Measurements from ENCODE around the gene PSMB3. TPM values are rescaled to one million over a fixed set of nuclear protein-coding genes. Genes with fewer than 3 reads are reported as not detected.
"Not testable (repeated sequence)": the region's sequence is repeated elsewhere in the genome, so short reads cannot be mapped to it uniquely, and the experiment has no call there.

Gene PSMB3
- total RNA-seq, 1 donor from 2014 or later = 129 TPM

GRCh38 chr17:38749223-38750043, 3.1 kb upstream of the PSMB3 start:
- peak; percentile 61 for DNase-seq (ENCODE audit: low read depth)

- no peak for DNase-seq (ENCODE audit: low read depth)
Observed at GRCh38 chr17:38750044-38750311, 2.6 kb upstream of the PSMB3 start.

GRCh38 chr17:38750312-38751121, 2.0 kb upstream of the PSMB3 start:
- DNase-seq (ENCODE audit: low read depth) = peak; percentile 39

GRCh38 chr17:38751144-38751807, 1.3 kb upstream of the PSMB3 start:
- DNase-seq (ENCODE audit: low read depth) = peak; percentile 33

- peak; percentile 68 for DNase-seq (ENCODE audit: low read depth)
Observed at GRCh38 chr17:38751808-38752307, 683 bp upstream of the PSMB3 start.

- no peak for DNase-seq (ENCODE audit: low read depth)
Observed at GRCh38 chr17:38753071-38753506, 548 bp downstream of the PSMB3 start.

GRCh38 chr17:38761612-38762011, 9.1 kb downstream of the PSMB3 start:
- peak; percentile 21 for DNase-seq (ENCODE audit: low read depth)

GRCh38 chr17:38762231-38762630, 9.7 kb downstream of the PSMB3 start:
- no peak for DNase-seq (ENCODE audit: low read depth)

GRCh38 chr17:38766341-38766740, 13.8 kb downstream of the PSMB3 start:
- DNase-seq (ENCODE audit: low read depth) = no peak

GRCh38 chr17:38768417-38768816, 15.9 kb downstream of the PSMB3 start:
- no peak for DNase-seq (ENCODE audit: low read depth)

GRCh38 chr17:38773258-38773657, 20.7 kb downstream of the PSMB3 start:
- DNase-seq (ENCODE audit: low read depth) = no peak

- no peak for DNase-seq (ENCODE audit: low read depth)
Observed at GRCh38 chr17:38777641-38778250, 25.2 kb downstream of the PSMB3 start.

- DNase-seq (ENCODE audit: low read depth) = no peak
Observed at GRCh38 chr17:38779965-38780752, 27.6 kb downstream of the PSMB3 start.

- DNase-seq (ENCODE audit: low read depth) = no peak
Observed at GRCh38 chr17:38783227-38783626, 30.7 kb downstream of the PSMB3 start.

- DNase-seq (ENCODE audit: low read depth) = no peak
Observed at GRCh38 chr17:38786372-38786771, 33.8 kb downstream of the PSMB3 start.

GRCh38 chr17:38787999-38788398, 35.5 kb downstream of the PSMB3 start:
- not testable (repeated sequence) for DNase-seq (ENCODE audit: low read depth)

GRCh38 chr17:38789185-38789584, 36.6 kb downstream of the PSMB3 start:
- DNase-seq (ENCODE audit: low read depth) = no peak

- DNase-seq (ENCODE audit: low read depth) = not testable (repeated sequence)
Observed at GRCh38 chr17:38790148-38790707, 37.7 kb downstream of the PSMB3 start.

- DNase-seq (ENCODE audit: low read depth) = no peak
Observed at GRCh38 chr17:38791162-38791561, 38.6 kb downstream of the PSMB3 start.

GRCh38 chr17:38794221-38794620, 41.7 kb downstream of the PSMB3 start:
- DNase-seq (ENCODE audit: low read depth) = no peak

All from renal cortical epithelial cell (primary cell).